ENCODE data around the gene TRIP6.

TRIP6 gene

DNA sequence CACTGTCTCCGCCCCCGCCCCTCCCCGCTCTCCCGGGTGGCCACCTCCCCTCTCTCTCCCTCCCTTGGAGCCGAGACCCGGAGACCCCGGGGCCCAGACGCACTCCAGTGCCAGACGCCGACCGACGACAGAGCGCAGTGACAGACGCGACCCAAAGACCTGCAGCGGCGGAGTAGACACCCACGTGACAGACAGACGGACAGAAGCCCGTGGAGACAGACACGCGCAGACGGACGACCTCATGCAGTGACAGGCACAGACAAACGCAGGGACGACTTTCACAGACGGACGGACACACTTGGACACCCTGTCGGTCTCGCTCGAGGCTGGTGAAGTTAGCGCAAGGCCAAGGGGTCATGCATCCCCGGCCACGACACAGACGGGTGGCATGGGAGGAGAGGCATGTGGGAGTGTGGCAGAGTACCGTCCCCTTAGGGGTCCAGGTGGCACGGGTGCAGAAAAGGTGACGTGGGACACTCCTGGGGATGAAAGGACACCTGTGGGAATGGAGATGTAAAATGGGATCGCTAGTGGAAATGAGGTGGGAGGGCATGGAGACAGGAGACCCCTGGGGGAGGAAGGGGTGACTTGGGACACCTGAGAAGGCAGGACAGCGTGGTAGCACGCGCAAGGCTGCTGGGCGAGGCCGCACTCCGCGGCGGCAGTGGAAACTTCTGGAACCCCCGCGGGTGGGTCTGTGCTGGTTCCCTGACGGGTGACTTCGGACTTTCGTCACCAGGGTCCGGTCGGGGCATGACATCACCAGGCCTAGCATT, 29.0 kb downstream of the TRIP6 start:
- POLR2A ChIA-PET, result interaction anchor here (0.6 kb wide), 1 partner anchor 21 kb away, joined by 3 read pairs; the partner anchor contains the start of gene SRRT
- CTCF ChIA-PET, result interaction anchor here (1.3 to 3.0 kb wide), 5 partner anchors 158 to 297 kb away, joined by 3 to 27 read pairs (median 11); no protein-coding TSS in a partner anchor
- Histone ChIP-seq H3K36me3 (ENCODE audit: control insufficient read depth in 2 of 2, insufficient read depth in 1 of 2, low read length in 2 of 2) (no peaks in the 10 kb centered on the region), H3K4me3 (ENCODE audit: low read depth, low read length) (peak overlapping the region; percentile 32), H3K4me1 (ENCODE audit: control insufficient read depth, insufficient read depth, low read length) (no peaks in the 10 kb centered on the region; the same call in 1 of the 2 replicates), H3K27ac (ENCODE audit: extremely low read depth, low read depth, low read length) (no peak overlapping the region), H3K9me3 (ENCODE audit: control insufficient read depth, insufficient read depth, low read depth, low read length) (no peaks in the 10 kb centered on the region)
- TF ChIP-seq ZNF501 (tag by site-specific recombination; IDR thresholded peaks at IDR 0.05), result peak; percentile 89
- no peak for TF ChIP-seq ZNF621 (tag by site-specific recombination; IDR thresholded peaks at IDR 0.05)
- TF ChIP-seq ZNF521 (tag by site-specific recombination; IDR thresholded peaks at IDR 0.05), result no peak
- no peak for TF ChIP-seq ZNF112 (tag by site-specific recombination; IDR thresholded peaks at IDR 0.05)
- peak; percentile 65 for TF ChIP-seq ZNF324 (tag by site-specific recombination; IDR thresholded peaks at IDR 0.05)
- no peak for TF ChIP-seq ZNF514 (tag by site-specific recombination; IDR thresholded peaks at IDR 0.05)
- 0 out of 2 replicates have a peak, but pooled peaks have one; percentile 9 for TF ChIP-seq ZNF785 (tag by site-specific recombination; IDR thresholded peaks at IDR 0.05)
- TF ChIP-seq ZNF423 (tag by site-specific recombination; IDR thresholded peaks at IDR 0.05), result no peak
- TF ChIP-seq ZNF335 (tag by site-specific recombination; conservative IDR thresholded peaks at IDR 0.05), result peak; percentile 73
- no peak for TF ChIP-seq KLF9 (tag by site-specific recombination; IDR thresholded peaks at IDR 0.05; ENCODE audit: low read depth)
- no peak for TF ChIP-seq ZNF558 (tag by site-specific recombination; IDR thresholded peaks at IDR 0.05)
- no peak for TF ChIP-seq TCF7L2 (IDR thresholded peaks at IDR 0.05; ENCODE audit: borderline replicate concordance, low read depth, low read length)
- no peak for TF ChIP-seq OVOL3 (tag by site-specific recombination; IDR thresholded peaks at IDR 0.05)
- no peak for TF ChIP-seq ZNF654 (tag by site-specific recombination; IDR thresholded peaks at IDR 0.05; ENCODE audit: low read depth)
- TF ChIP-seq, protein P1, sequence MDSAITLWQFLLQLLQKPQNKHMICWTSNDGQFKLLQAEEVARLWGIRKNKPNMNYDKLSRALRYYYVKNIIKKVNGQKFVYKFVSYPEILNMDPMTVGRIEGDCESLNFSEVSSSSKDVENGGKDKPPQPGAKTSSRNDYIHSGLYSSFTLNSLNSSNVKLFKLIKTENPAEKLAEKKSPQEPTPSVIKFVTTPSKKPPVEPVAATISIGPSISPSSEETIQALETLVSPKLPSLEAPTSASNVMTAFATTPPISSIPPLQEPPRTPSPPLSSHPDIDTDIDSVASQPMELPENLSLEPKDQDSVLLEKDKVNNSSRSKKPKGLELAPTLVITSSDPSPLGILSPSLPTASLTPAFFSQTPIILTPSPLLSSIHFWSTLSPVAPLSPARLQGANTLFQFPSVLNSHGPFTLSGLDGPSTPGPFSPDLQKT (IDR thresholded peaks at IDR 0.05; ENCODE audit: borderline replicate concordance, low read depth, low read length), result no peak
- TF ChIP-seq ZNF571 (tag by site-specific recombination; IDR thresholded peaks at IDR 0.05), result no peak
- peak; percentile 80; the same call in 1 of the 2 replicates for TF ChIP-seq ZNF24 (tag by site-specific recombination; IDR thresholded peaks at IDR 0.05)
- no peak for TF ChIP-seq ZNF311 (tag by site-specific recombination; IDR thresholded peaks at IDR 0.05; ENCODE audit: borderline replicate concordance)
- no peak for TF ChIP-seq ZNF157 (tag by site-specific recombination; IDR thresholded peaks at IDR 0.05)
- no peak for TF ChIP-seq KLF10 (tag by site-specific recombination; IDR thresholded peaks at IDR 0.05)
- TF ChIP-seq ZNF341 (tag by site-specific recombination; IDR thresholded peaks at IDR 0.05; ENCODE audit: low read depth), result no peak; the same call in 1 of the 2 replicates
- no peak for TF ChIP-seq ZNF391 (tag by site-specific recombination; IDR thresholded peaks at IDR 0.05; ENCODE audit: borderline replicate concordance, low read depth)
- no peak; the same call in 1 of the 2 replicates for TF ChIP-seq ZSCAN30 (tag by site-specific recombination; IDR thresholded peaks at IDR 0.05)
- TF ChIP-seq GLI4 (tag by site-specific recombination; IDR thresholded peaks at IDR 0.05), result peak; percentile 68; the same call in 1 of the 2 replicates
- TF ChIP-seq, protein P2, sequence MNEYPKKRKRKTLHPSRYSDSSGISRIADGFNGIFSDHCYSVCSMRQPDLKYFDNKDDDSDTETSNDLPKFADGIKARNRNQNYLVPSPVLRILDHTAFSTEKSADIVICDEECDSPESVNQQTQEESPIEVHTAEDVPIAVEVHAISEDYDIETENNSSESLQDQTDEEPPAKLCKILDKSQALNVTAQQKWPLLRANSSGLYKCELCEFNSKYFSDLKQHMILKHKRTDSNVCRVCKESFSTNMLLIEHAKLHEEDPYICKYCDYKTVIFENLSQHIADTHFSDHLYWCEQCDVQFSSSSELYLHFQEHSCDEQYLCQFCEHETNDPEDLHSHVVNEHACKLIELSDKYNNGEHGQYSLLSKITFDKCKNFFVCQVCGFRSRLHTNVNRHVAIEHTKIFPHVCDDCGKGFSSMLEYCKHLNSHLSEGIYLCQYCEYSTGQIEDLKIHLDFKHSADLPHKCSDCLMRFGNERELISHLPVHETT (tag by site-specific recombination; IDR thresholded peaks at IDR 0.05), result no peak; the same call in 1 of the 2 replicates
- no peak for TF ChIP-seq KLF7 (tag by site-specific recombination; IDR thresholded peaks at IDR 0.05; ENCODE audit: borderline replicate concordance)
- TF ChIP-seq, protein P3, sequence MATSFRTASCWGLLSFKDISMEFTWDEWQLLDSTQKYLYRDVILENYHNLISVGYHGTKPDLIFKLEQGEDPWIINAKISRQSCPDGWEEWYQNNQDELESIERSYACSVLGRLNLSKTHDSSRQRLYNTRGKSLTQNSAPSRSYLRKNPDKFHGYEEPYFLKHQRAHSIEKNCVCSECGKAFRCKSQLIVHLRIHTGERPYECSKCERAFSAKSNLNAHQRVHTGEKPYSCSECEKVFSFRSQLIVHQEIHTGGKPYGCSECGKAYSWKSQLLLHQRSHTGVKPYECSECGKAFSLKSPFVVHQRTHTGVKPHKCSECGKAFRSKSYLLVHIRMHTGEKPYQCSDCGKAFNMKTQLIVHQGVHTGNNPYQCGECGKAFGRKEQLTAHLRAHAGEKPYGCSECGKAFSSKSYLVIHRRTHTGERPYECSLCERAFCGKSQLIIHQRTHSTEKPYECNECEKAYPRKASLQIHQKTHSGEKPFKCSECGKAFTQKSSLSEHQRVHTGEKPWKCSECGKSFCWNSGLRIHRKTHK (tag by site-specific recombination; IDR thresholded peaks at IDR 0.05), result no peak
- TF ChIP-seq, protein P4, sequence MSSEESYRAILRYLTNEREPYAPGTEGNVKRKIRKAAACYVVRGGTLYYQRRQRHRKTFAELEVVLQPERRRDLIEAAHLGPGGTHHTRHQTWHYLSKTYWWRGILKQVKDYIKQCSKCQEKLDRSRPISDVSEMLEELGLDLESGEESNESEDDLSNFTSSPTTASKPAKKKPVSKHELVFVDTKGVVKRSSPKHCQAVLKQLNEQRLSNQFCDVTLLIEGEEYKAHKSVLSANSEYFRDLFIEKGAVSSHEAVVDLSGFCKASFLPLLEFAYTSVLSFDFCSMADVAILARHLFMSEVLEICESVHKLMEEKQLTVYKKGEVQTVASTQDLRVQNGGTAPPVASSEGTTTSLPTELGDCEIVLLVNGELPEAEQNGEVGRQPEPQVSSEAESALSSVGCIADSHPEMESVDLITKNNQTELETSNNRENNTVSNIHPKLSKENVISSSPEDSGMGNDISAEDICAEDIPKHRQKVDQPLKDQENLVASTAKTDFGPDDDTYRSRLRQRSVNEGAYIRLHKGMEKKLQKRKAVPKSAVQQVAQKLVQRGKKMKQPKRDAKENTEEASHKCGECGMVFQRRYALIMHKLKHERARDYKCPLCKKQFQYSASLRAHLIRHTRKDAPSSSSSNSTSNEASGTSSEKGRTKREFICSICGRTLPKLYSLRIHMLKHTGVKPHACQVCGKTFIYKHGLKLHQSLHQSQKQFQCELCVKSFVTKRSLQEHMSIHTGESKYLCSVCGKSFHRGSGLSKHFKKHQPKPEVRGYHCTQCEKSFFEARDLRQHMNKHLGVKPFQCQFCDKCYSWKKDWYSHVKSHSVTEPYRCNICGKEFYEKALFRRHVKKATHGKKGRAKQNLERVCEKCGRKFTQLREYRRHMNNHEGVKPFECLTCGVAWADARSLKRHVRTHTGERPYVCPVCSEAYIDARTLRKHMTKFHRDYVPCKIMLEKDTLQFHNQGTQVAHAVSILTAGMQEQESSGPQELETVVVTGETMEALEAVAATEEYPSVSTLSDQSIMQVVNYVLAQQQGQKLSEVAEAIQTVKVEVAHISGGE (tag by site-specific recombination; conservative IDR thresholded peaks at IDR 0.05; ENCODE audit: low read depth), result peak; percentile 89
- TF ChIP-seq, protein P5, sequence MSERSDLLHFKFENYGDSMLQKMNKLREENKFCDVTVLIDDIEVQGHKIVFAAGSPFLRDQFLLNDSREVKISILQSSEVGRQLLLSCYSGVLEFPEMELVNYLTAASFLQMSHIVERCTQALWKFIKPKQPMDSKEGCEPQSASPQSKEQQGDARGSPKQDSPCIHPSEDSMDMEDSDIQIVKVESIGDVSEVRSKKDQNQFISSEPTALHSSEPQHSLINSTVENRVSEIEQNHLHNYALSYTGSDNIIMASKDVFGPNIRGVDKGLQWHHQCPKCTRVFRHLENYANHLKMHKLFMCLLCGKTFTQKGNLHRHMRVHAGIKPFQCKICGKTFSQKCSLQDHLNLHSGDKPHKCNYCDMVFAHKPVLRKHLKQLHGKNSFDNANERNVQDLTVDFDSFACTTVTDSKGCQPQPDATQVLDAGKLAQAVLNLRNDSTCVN (tag by site-specific recombination; optimal IDR thresholded peaks at IDR 0.05), result peak; percentile 47
- no peak for TF ChIP-seq ZNF768 (tag by site-specific recombination; IDR thresholded peaks at IDR 0.05)
